HCT116 (cell line): ENCODE data around the gene KANSL1. TPM values are rescaled to one million over a fixed set of nuclear protein-coding genes. Genes with fewer than 3 reads are reported as not detected.

Source experiments
- ATAC-seq: fragments of 200-7000 bp; cut with Tn5 transposase; 2 replicates; pipeline ENCODE4 v1.9.1; 2020; ENCODE audit warnings: mild to moderate bottlenecking, moderate library complexity
- BruUV-seq: library from RNA; stranded (reverse); fragments of 400-500 nt; replicated peaks from 2 replicates; lab custom pipeline; 2021; lab: Mats Ljungman, UMichigan
- CTCF ChIA-PET: fragments of 300-600 bp; sonication (Branson Sonifier 250); formaldehyde crosslinking; loops from one replicate; lab custom pipeline; 2021; ENCODE audit warnings: antibody characterized with exemption; lab: Charles Lee
- POLR2A ChIA-PET: fragments of 300-600, 350-600 bp; sonication (Branson Sonifier 250); formaldehyde crosslinking; loops from one replicate; lab custom pipeline; 2021; ENCODE audit warnings: antibody characterized with exemption; lab: Charles Lee
- RAD21 ChIA-PET, 2 experiments: fragments of 300-600 bp; sonication (Branson Sonifier 250); formaldehyde crosslinking; loops; one replicate each; lab custom pipeline; 2023; ENCODE audit warnings: low total read pairs in 2 of 2; ENCODE audit not compliant: uncharacterized antibody in 2 of 2, unreplicated experiment in 2 of 2, low non-redundant PET in 1 of 2; lab: Charles Lee
- DNase-seq: peaks from one replicate; pipeline ENCODE4 v3.0.0-alpha.2; 2010; ENCODE audit warnings: low read depth, low spot score
- H2AFZ ChIP-seq: fragments of 200-600 bp; shearing (Covaris generic), sonication (generic); 2 replicates; pipeline ENCODE4 v1.6.1; 2017; ENCODE audit warnings: low read depth, mixed run types, mixed read lengths, antibody characterized with exemption, low read length; ENCODE audit not compliant: poor library complexity, severe bottlenecking
- H3K27ac ChIP-seq: 2 replicates; pipeline ENCODE4 v1.5.1; 2012; ENCODE audit warnings: low read depth, low read length
- H3K27me3 ChIP-seq: fragments of 200-600 bp; sonication (generic); 2 replicates; pipeline ENCODE4 v1.6.1; 2016; ENCODE audit warnings: mixed run types, low read length, mixed read lengths; ENCODE audit not compliant: insufficient read depth
- H3K36me3 ChIP-seq, 2 experiments: fragments of 200-500 bp in 1 of 2; fragments of 200-600 bp in 1 of 2; sonication (Bioruptor generic) in 1 of 2; sonication (generic) in 1 of 2; 2 replicates each; pipeline versions ENCODE4 v1.5.1 to v1.6.1; 2014 to 2016; ENCODE audit warnings: low read length in 2 of 2, inconsistent platforms in 1 of 2, mixed read lengths in 1 of 2, mixed run types in 1 of 2; ENCODE audit not compliant: insufficient read depth in 2 of 2, control insufficient read depth in 1 of 2
- H3K4me1 ChIP-seq, 2 experiments: fragments of 200-600 bp in 1 of 2; sonication (generic) in 1 of 2; 2 replicates each; pipeline versions ENCODE4 v1.5.1 to v1.6.1; 2012 to 2017; ENCODE audit warnings: low read length in 2 of 2, inconsistent platforms in 1 of 2, mild to moderate bottlenecking in 1 of 2, mixed read lengths in 1 of 2, mixed run types in 1 of 2, moderate library complexity in 1 of 2; ENCODE audit not compliant: insufficient read depth in 2 of 2, control insufficient read depth in 1 of 2
- H3K4me2 ChIP-seq: fragments of 200-600 bp; sonication (generic); 2 replicates; pipeline ENCODE4 v1.6.1; 2017; ENCODE audit warnings: mixed run types, low read length, mixed read lengths
- H3K4me3 ChIP-seq, 2 experiments: fragments of 200-600 bp in 1 of 2; sonication (generic) in 1 of 2; replicated peaks in 1 of 2; 2 replicates each; pipeline ENCODE4 v1.5.1; 2011 to 2016; ENCODE audit warnings: low read length in 2 of 2, control low read depth in 1 of 2, low read depth in 1 of 2, mild to moderate bottlenecking in 1 of 2, mixed read lengths in 1 of 2, mixed run types in 1 of 2
- H3K79me2 ChIP-seq: fragments of 200-600 bp; sonication (generic); 2 replicates; pipeline ENCODE4 v1.6.1; 2017; ENCODE audit warnings: mild to moderate bottlenecking, mixed run types, low read length, moderate library complexity, mixed read lengths; ENCODE audit not compliant: insufficient read depth
- H3K9ac ChIP-seq: fragments of 200-600 bp; sonication (generic); 2 replicates; pipeline ENCODE4 v1.6.1; 2016; ENCODE audit warnings: low read length, mixed read lengths
- H3K9me2 ChIP-seq: fragments of 200-600 bp; sonication (generic), shearing (Covaris generic); 2 replicates; pipeline ENCODE4 v1.6.1; 2017; ENCODE audit warnings: mixed run types, mild to moderate bottlenecking, moderate library complexity; ENCODE audit not compliant: insufficient read depth
- H3K9me3 ChIP-seq, 2 experiments: fragments of 200-500 bp in 1 of 2; fragments of 200-600 bp in 1 of 2; sonication (Bioruptor generic) in 1 of 2; sonication (generic) in 1 of 2; 2 replicates each; pipeline ENCODE4 v1.6.1; 2014 to 2017; ENCODE audit warnings: low read length in 2 of 2, mixed read lengths in 2 of 2, inconsistent platforms in 1 of 2, low read depth in 1 of 2, mild to moderate bottlenecking in 1 of 2, mixed run types in 1 of 2, moderate library complexity in 1 of 2; ENCODE audit not compliant: control insufficient read depth in 1 of 2, insufficient read depth in 1 of 2
- H4K20me1 ChIP-seq: fragments of 200-600 bp; sonication (generic), shearing (Covaris generic); 2 replicates; pipeline ENCODE4 v1.6.1; 2017; ENCODE audit warnings: mixed run types, mild to moderate bottlenecking, moderate library complexity; ENCODE audit not compliant: insufficient read depth
- ATF3 ChIP-seq: IDR thresholded peaks from 2 replicates; pipeline ENCODE4 v1.6.1; 2012
- CBX3 ChIP-seq: IDR thresholded peaks from 2 replicates; pipeline ENCODE4 v1.6.1; 2012; ENCODE audit warnings: low read depth
- CEBPB ChIP-seq: IDR thresholded peaks from 2 replicates; pipeline ENCODE4 v1.6.1; 2012; ENCODE audit warnings: low read depth
- CTCF ChIP-seq, 3 experiments: fragments of 200-600 bp in 1 of 3; sonication (generic) in 1 of 3; IDR thresholded peaks in 2 of 3; conservative IDR thresholded peaks in 1 of 3; 2 replicates each; pipeline ENCODE4 v1.5.1; 2012 to 2017; ENCODE audit warnings: low read depth in 2 of 3, low read length in 2 of 3, antibody characterized with exemption in 1 of 3, borderline replicate concordance in 1 of 3, control low read depth in 1 of 3, mild to moderate bottlenecking in 1 of 3, mixed read lengths in 1 of 3, mixed run types in 1 of 3, moderate library complexity in 1 of 3; ENCODE audit not compliant: insufficient read depth in 1 of 3
- EGR1 ChIP-seq: IDR thresholded peaks from 2 replicates; pipeline ENCODE4 v1.6.1; 2012; ENCODE audit warnings: low read depth
- EZH2 ChIP-seq: fragments of 200-600 bp; sonication (generic); IDR thresholded peaks from 2 replicates; pipeline ENCODE4 v1.6.1; 2017; ENCODE audit warnings: antibody characterized with exemption, mixed run types
- EZH2phosphoT487 ChIP-seq: fragments of 200-600 bp; IDR thresholded peaks from 2 replicates; pipeline ENCODE4 v1.6.1; 2018; ENCODE audit warnings: antibody characterized with exemption, borderline replicate concordance
- FOSL1 ChIP-seq: IDR thresholded peaks from 2 replicates; pipeline ENCODE4 v1.6.1; 2012; ENCODE audit warnings: low read depth
- JUND ChIP-seq: IDR thresholded peaks from 2 replicates; pipeline ENCODE4 v1.6.1; 2012
- MAX ChIP-seq: IDR thresholded peaks from 2 replicates; pipeline ENCODE4 v1.6.1; 2012
- POLR2A ChIP-seq: IDR thresholded peaks from 2 replicates; pipeline ENCODE4 v1.7.0; 2011; ENCODE audit warnings: borderline replicate concordance; ENCODE audit not compliant: insufficient read depth, insufficient read length; ENCODE audit errors: extremely low read depth
- SIN3A ChIP-seq: IDR thresholded peaks from 2 replicates; pipeline ENCODE4 v1.6.1; 2012; ENCODE audit warnings: low read depth
- SP1 ChIP-seq: IDR thresholded peaks from 2 replicates; pipeline ENCODE4 v1.6.1; 2012; ENCODE audit warnings: low read depth
- SRF ChIP-seq: IDR thresholded peaks from 2 replicates; pipeline ENCODE4 v1.6.1; 2012; ENCODE audit warnings: low read depth
- TCF7L2 ChIP-seq: IDR thresholded peaks from 2 replicates; pipeline ENCODE4 v1.7.0; 2011; ENCODE audit warnings: borderline replicate concordance, inconsistent platforms; ENCODE audit not compliant: insufficient read depth, insufficient read length; ENCODE audit errors: extremely low read depth
- YY1 ChIP-seq: IDR thresholded peaks from 2 replicates; pipeline ENCODE4 v1.6.1; 2011; ENCODE audit warnings: low read length, low read depth, moderate library complexity, mild to moderate bottlenecking; ENCODE audit not compliant: insufficient replicate concordance; ENCODE audit errors: extremely low read depth
- ZBTB33 ChIP-seq: IDR thresholded peaks from 2 replicates; pipeline ENCODE4 v1.6.1; 2011; ENCODE audit warnings: mild to moderate bottlenecking, low read length, moderate library complexity; ENCODE audit not compliant: insufficient replicate concordance; ENCODE audit errors: extremely low read depth
- ZFX ChIP-seq: fragments of 450-650 bp; IDR thresholded peaks from 2 replicates; pipeline ENCODE4 v1.6.1; 2017
- ZNF274 ChIP-seq: fragments of 200-500 bp; sonication (Bioruptor generic); IDR thresholded peaks from 2 replicates; pipeline ENCODE4 v1.6.1; 2014; ENCODE audit warnings: mild to moderate bottlenecking, low read depth, low read length, inconsistent platforms
- intact Hi-C: fragments of 100-400 bp; cut with micrococcal nuclease; formaldehyde crosslinking; loops from 2 replicates; pipeline ENCODE4 v1.10.0; 2022
- total RNA-seq: library from RNA; stranded (reverse); gene quantifications from one replicate; pipeline ENCODE4 v1.2.1, GENCODE V29; 2021; ENCODE audit not compliant: unreplicated experiment

The KANSL1 gene
- total RNA-seq, 1 experiment from 2014 or later = 77.5 TPM

- Histone ChIP-seq H3K9me3 (no peaks in the 10 kb centered on the region), H3K9ac (no peak overlapping the region), H3K4me3 (no peak overlapping the region), H3K4me1 (peaks cover 0 to 9% of the 10 kb centered on the region in 2 experiments; a peak in 2 of 4 replicates), H2AFZ (no peak overlapping the region), H3K27me3 (no peaks in the 10 kb centered on the region), H3K4me2 (peak overlapping the region; percentile 15; the same call in 1 of the 2 replicates), H3K27ac (no peak overlapping the region), H3K9me2 (no peaks in the 10 kb centered on the region), H3K36me3 (peaks cover 38 to 47% of the 10 kb centered on the region in 2 experiments), H4K20me1 (peaks cover 11% of the 10 kb centered on the region; the same call in 1 of the 2 replicates), H3K79me2 (peaks cover 31% of the 10 kb centered on the region; the same call in 1 of the 2 replicates)
- intact Hi-C loops = loop anchor here (2.0 kb wide), 2 partner anchors 16 to 168 kb away; no protein-coding TSS in a partner anchor
- DNase-seq = peak; percentile 75
- CTCF ChIA-PET = interaction anchor here (0.6 to 2.5 kb wide), 31 partner anchors 9 to 791 kb away, joined by 3 to 45 read pairs (median 5); partner anchors contain the start of gene KANSL1
- POLR2A ChIA-PET = no interaction called here
- RAD21 ChIA-PET = interaction anchor here in 1 of 2 experiments (1.0 to 1.3 kb wide), 2 partner anchors 143 to 169 kb away, joined by 3 to 4 read pairs; no protein-coding TSS in a partner anchor
- ATAC-seq = peak; percentile 94
- BruUV-seq = no TSS peak
- TF ChIP-seq CTCF (IDR thresholded peaks at IDR 0.05 in 2 of 3, conservative IDR thresholded peaks at IDR 0.05 in 1 of 3; ENCODE audit: borderline replicate concordance in 1 of 3, insufficient read depth in 1 of 3, low read depth in 2 of 3, low read length in 2 of 3) = peak; percentile 94 to 99 (median 98)
- peak; percentile 63 for TF ChIP-seq CEBPB
- TF ChIP-seq JUND = no peak
- TF ChIP-seq YY1 = peak; percentile 75
- no peak for TF ChIP-seq TCF7L2
- no peak for TF ChIP-seq ZBTB33
- no peak for TF ChIP-seq EZH2
- TF ChIP-seq SIN3A = no peak
- no peak for TF ChIP-seq EGR1
- TF ChIP-seq ZNF274 = no peak
- TF ChIP-seq ZFX = no peak
- no peak for TF ChIP-seq EZH2phosphoT487
- 0 out of 2 replicates have a peak, but pooled peaks have one; percentile 8 for TF ChIP-seq SRF
- no peak for TF ChIP-seq FOSL1
- no peak for TF ChIP-seq ATF3
- TF ChIP-seq POLR2A = no peak
- TF ChIP-seq SP1 = no peak
- TF ChIP-seq MAX = 0 out of 2 replicates have a peak, but pooled peaks have one; percentile 32
- no peak for TF ChIP-seq CBX3
Measured at GRCh38 chr17:46044286-46044928, 148.8 kb downstream of the KANSL1 start.
